Measurements from ENCODE around the gene ELL.

DNA sequence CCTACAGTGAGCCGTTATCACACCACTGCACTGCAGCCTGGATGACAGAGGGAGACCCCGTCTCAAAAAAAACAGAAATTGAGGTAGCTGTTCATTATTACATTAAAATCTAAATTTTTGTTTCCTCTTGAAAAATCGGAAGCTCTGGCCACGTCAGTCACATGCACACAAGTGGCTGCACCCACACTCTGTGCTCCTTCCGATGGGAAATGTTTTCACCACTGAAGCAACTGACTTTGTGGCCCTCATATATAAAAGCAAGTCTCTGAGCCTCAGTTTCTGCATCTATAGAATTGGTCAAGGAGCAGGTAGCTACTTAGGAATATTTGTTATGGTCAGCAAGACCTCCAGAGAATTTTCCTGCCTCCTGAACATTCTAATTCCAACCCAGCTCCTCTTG, 128.9 kb downstream of the ELL start:
- TF ChIP-seq POLR2AphosphoS5 (IDR thresholded peaks at IDR 0.05; ENCODE audit: borderline replicate concordance, low read depth, low read length) = no peak
- no peak for TF ChIP-seq EZH2 (IDR thresholded peaks at IDR 0.05)
- TF ChIP-seq FOXP2 (optimal IDR thresholded peaks at IDR 0.05; ENCODE audit: control extremely low read depth, extremely low read length, insufficient read depth) = no peak

Data from SK-N-MC (cell line).